Activated CD4-positive, alpha-beta T cell treated with anti-CD3 and anti-CD28 coated beads, Interleukin-2, amount 50 U/mL, for 16 hours (primary cell): Measurements from ENCODE around the gene CGB7.
A peak's percentile ranks its signal among the peaks of the same experiment; 100 is the strongest.

Source experiments
- DNase-seq: peaks from one replicate; pipeline ENCODE4 v3.0.0-alpha.2; 2020

CGB7 gene

DNA sequence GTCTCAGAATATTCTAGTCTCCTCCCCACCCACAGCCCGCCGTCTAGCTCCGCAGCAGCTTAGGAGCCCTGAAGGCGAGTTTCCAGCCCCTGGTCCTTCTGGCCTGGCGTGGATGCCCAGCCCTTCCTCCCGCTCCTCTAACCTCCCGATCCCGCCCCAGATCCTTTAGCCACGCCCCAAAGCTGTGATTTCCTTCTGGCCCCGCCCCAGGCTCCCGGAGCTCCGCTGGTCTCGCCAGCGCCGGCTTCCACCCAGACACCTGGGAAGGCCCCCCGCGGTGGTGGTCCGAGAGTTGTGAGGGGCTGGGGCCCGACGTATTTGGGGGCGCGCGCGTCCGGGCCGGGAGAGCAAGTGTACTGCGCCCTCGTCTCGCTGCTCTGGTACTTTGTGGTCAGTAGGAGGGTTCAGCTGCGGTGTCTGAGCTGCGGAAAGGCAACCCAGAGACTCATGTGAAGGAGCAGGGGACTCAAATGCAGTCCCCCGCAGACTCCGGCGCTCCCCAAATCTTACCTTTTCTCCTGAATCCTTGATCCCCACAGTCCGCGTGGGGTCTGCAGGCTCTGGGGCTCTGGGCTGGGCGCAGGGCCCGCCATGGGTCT is at the start of gene CGB7:
Gene CGB7, minus strand, starts transcription at position 114 of the 599 bp plus-strand sequence. CDS start 2,374 bp downstream, outside the sequence.
- peak; percentile 32 for DNase-seq

DNA sequence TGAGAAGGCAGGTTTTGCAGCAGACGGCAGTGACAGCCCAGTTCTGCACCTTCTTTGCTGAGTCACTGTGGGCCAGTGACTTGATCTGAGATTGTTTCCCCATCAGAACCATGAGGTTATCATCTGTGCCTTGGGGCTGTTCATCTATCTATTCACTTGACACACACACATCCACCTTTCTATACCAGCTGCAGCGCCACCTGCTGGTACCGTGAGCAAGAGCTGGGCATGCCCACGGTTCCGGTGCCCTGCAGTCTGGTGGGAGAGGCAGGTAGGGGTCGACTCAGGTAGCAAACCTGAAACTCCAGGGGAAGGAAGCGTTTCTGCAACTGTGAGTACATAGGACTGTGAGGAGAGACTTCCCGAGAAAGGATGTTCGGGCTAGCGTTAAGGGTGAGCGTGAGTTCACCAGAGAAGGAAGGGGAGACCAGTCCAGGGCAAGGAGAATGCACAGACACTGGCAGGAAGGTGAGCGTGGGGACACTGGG is 49.1 kb upstream of the CGB7 start:
- peak; percentile 60 for DNase-seq

DNA sequence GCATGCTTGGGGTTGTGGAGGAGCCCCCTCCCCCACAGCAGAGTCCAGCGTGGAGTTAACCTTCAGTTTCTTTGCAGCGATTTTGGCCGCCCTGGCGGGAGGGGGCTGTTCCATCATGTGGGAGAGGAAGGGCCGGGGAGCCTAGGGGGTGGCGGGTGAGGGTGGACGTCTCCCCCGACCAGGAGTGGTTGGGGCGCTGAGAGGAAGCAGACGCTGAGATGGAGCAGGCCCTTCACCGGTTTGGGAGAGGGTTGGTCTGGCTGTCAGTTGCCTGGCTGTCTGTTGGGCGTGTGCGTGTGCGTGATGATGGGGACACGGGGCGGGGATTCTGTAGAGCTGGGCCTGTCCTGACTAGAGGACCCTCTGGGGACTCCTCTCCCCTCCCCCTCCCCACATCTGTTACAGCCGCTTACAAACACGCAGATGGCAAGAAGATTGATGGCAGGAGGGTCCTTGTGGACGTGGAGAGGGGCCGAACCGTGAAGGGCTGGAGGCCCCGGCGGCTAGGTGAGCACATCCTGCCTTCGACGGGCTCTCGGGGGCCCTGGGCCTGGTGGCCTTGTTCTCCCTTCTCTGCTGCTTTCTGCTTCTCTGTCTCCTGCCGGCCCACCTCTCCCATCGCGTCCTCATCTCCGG is 46.8 kb upstream of the CGB7 start:
- DNase-seq: no peak

DNA sequence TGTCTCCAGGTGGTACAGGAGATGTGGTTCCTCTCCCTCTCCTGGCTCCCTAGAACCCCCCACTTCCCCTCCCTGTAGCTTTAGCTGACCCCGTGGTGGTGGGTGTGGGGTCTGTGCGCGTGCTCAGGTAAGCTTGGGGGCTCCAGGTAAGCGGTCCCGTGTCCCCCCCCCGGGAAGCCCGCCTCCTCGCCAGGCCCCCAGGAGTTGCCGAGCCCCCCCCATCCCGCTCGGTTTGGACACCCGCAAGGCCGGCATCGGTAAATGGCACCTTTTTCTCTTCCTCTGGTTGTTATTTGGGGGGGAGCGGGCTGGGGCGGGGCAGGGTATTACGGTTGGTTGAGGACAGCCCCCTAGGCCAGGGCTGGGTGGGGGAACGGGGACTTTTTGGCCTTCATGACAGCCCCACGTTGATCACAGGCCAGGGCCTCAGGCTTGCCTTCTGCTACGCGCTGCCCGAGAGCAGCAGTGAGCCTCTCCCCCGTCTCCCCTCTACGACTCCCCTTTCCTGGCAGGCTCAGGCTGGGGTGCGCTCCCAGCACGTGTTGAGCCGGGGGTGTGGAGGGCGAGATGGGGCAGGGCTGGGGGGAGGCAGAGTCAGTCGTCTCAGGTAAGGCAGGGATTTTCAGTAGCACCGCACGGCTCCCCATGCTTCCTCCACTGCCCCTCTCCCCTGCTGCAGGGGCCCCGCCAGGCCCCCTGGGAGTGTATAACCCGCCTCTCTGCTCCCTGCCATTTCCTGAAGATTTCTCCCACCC is 46.0 kb upstream of the CGB7 start:
- DNase-seq: no peak

DNA sequence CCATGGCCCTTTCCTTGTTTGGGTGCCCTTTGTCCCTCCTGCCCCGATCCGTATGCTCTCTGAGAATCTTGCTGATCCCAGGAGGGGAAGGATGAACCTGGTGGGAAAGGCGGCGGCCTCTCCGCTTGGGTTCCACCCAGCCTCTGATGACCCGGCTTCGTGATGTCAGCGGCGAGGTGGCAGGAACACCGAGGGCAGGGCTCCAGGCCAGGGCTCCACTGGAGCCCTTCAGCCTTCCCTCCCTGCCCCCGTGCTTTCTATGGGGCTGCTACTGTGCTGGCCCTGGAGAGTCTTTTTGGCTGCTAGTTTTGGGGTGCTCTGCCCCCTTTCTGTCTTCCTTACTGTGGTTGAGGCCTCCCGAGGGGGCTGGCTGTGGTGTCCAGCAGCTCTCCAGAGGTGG is 44.8 kb upstream of the CGB7 start:
- DNase-seq: no peak

DNA sequence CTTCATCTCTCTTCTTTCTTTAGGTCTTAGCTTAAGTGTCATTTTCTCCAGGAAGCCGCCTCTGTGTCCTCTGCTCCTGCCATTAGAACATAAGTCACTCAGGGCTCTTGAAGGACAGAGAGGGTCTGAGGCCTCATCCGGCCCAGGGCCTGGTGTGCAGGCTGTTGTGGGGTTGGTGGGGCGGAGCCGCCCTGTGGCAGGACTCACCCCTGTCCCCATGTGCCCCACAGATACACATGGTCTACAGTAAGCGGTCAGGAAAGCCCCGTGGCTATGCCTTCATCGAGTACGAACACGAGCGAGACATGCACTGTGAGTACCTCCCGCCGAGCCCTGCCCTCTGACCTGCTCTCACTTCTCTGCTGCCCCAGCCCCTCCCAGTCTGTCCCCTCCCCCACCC is 43.6 kb upstream of the CGB7 start:
- DNase-seq: no peak

DNA sequence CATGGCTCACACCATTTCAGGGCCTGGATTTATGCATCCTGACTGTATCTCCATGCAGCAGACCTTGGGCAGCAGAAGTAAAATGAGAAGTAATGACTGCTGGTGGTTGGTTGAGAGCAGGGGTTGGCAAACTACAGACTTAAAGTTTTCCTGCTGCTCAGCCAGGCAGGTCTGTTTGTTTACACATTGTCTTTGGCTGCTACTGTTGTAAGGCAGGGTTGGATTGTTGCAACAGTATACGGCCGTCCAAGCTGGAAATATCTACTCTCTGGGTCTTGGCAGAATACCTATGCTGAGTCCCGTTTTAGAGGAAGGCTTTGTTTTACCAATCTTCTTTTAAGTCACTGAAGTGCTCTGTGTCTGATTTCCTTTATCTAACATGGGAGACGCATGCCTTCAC is 41.2 kb upstream of the CGB7 start:
- DNase-seq: no peak

DNA sequence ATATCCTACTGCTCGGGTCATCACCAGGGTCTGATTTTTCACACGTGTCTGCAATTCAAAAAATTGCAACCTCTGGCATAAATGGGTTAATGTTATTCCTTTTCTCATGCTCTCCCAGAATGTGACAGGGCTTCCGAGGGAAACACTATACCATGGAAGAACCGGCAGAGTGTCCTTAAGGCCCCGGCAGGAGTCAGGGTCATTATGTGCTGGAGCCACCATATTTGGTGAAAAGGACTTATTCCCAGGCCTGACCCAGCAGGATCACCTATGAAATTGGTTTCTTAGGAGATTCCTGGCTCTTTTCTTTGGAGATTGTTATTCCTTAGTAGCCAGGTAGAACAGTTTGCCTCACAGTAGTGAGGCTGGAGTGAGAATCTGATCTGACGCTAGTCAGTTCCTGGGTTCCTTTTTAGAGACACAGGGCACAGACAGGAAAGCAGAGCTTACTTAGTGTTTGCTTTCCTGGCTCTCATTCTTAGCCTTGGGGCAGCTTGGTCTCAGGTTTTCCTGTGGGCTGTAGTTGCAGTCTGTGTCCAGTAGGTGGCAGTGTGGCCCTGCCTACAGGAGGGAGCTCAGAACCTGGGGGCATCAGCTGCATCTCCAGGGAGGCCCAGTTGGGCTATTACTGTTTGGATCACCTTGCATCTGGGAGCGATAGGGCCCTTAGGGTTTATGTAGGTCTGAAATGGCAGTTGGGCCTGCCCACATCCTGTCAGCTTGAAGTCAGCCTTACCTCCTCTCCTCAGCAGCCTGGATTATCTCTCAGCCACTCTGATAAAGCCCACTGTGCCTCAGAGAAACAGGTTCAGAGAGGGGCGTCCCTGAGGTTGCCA is 40.1 kb upstream of the CGB7 start:
- peak; percentile 80 for DNase-seq

DNA sequence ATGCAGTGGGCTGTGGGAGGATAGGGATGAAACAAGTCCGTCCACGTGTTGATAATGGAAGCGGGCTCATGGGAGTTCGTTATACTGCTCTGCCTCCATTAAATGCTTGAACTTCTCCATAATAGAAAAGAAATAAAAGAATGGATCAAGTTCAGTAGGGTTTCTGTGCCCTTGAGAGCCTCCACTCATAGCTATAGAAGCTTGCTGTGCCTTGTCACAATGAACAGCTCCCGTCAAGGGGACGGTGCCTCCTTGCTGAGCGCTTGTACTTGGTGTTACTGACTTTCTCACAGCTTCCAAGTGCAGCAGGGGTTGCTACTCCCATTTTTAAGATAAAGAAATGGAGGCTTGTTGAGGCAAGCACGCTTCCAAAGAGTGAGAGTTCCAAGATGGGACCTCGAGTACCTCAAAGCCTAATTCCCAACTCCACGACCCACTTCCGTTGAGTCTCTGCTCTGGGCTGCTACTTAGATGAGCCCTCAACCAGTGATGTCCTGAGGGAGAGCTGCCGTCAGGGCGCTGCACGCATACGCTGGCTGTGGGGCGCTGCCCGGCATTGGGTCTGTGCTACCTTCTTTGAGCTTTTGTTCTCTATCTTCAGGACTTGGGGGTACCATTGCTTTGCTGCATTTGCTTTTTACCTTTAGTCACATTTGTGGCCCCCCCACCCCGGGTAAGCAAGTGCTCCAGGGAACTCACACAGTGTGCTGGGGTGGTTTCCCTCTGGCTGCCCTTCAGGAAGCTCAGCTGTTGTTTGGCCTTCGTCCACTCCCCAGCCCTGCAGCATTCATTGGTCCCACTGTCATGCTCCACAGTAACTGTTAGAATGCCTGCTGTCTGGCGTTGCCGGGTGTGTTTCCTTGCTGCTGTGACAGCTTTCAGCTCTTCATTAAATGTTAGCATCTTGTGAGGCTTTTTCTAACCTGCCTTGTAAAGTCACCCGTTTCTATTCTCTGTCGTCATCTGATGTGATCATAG is 37.2 kb upstream of the CGB7 start:
- DNase-seq: no peak

DNA sequence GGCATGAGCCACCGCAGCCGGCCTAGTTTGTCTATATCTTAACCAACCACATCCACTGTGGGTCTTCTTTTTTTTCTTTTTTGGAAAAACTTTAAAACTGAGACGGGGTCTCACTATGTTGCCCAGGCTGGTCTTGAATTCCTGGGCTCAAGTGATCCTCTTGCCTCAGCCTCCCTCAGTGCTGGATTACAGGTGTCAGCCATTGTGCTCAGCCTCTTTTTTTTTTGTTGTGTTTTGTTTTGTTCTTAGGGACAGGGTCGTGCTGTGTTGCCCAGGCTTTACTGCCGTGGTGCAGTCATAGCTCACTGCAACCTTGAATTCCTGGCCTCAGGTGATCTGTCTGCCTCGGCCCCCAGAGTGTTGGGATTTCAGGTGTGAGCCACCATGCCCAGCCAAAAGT is 35.1 kb upstream of the CGB7 start:
- no peak for DNase-seq

DNA sequence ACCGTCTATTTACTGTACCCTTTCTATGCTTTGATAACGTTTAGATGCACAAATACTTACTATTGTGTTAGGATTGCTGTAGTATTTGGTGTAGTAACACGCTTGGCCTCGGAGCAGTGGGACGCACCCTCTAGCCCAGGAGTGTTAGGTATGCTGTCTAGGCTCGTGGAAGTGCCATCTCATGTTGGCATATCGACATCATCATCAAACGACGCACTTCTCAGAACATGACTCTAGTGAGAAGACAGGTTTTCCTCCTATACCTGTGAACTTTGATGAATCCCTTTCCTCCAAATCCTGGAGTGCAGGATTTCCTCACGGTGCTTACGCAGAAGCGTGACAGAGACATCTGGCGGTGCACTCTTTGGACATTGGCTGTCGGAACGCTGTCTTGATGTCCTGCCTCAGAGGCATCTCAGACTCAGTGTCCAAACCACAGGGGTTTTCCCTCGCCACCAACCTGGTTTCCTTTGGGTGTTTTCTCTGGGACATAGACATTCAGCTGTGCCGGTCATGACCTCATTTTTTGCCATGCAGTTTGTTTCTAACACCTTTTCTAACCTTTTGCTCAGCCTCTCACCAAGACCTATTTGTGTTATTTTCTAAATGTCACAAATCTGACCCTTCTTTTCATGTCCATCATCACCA is 34.0 kb upstream of the CGB7 start:
- peak; percentile 24 for DNase-seq

DNA sequence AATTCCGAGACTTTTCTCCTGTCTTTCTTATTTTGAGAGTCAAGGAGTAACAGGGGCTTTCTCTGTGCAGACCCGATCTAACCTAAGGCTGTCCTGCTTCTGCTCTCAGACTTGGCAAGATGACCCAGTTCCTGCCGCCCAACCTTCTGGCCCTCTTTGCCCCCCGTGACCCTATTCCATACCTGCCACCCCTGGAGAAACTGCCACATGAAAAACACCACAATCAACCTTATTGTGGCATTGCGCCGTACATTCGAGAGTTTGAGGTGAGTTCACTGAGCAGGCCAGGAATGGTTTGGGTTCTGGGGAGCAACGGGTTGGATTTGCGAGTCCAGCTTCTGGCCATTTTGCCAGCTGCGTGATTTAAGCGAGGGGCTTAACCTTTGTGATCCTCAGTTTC is 28.7 kb upstream of the CGB7 start:
- no peak for DNase-seq

DNA sequence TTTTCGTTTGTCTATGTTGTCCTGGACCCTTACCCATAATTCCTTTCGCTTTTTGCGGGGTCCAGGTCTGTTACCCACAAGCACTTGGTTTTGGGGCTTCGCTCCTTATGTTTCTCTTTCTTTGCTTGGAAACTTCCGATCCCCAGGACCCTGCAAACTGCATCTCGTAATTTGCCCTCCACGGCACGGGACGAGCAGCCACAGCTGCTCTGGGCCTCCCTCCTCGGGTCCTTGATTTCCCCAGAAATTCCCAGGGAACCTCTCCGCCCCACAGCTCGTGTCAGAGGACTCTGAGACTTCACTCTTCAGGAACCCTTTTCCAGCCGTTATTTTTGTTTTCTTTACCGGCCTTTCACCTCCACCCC is 28.3 kb upstream of the CGB7 start:
- no peak for DNase-seq

DNA sequence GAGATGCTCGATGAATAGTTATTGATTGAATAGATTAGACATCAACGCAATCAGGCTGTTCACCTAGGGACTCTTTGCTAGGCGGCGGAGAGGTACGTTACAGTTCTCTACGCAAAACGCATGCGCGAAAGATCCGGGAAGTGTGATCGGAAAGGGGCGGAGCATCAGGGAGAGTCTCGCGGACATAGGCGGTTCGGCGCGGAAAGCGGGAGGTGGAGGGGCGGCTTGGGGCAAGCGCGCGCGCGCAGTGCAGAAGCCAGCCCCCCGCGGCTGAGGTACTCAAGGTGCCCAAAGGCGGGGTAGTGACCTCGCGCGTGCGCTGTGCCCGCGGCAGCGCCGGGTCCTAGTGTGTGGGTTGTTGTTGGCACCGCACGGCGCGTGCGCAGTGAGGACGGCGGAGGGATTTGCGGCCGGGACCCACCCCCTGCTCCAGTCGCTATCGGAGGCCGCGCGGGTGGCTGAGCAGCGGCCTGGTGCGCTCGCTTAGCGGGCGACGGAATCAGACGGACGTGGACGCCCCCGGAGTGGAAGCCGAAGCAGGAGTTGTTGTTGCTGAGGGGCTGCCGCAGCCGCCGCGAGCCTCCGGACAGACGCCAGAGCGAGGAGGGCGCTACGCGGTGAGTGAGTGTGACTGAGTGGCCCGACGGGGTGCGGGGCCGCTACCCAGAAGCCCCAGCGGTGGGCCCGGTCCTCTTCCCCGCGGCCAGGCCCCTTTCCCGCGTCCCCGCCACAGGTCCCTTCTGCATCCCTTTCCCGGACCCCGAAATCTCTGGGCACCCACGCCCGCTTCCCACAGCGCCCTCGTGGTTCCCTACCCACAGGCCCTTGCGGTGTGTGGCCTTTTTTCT is 27.7 kb upstream of the CGB7 start, which contains the start of gene SNRNP70:
Gene SNRNP70, plus strand, starts transcription at position 432 of the 848 bp plus-strand sequence. CDS start 964 bp downstream, outside the sequence.
- DNase-seq: peak; percentile 100

DNA sequence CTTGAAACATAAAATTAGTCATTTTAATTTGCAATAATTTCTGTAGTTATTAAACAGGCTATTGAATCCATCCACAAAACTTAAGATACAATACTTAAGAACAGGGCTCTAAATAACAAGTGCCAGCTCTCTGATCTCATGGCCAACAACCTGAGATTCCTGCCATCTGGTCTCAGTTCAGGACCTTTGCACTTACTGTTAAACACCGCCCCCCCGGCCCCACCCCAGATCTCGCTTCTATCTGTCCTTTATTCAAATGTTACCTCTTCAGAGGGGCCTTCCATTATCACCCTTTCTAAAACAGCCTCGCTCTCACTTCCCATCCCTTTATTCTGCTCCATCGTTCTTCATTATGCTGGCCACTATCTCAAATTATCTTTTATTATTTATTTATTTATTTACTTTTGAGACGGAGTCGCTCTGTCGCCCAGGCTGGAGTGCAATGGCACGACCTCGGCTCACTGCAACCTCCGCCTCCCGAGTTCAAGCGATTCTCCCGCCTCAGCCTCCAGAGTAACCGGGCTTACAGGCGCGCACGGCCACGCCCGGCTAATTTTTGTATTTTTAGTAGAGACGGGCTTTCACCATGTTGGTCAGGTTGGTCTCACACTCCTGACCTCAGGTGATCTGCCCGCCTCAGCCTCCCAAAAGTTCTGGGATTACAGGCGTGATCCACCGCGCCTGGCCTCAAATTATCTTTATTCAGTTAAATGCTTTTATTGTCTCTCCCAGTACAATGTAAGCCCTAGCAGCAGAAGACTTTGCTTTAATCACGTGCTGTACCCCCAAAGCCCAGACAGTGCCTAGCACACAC is 26.9 kb upstream of the CGB7 start:
- DNase-seq: no peak

DNA sequence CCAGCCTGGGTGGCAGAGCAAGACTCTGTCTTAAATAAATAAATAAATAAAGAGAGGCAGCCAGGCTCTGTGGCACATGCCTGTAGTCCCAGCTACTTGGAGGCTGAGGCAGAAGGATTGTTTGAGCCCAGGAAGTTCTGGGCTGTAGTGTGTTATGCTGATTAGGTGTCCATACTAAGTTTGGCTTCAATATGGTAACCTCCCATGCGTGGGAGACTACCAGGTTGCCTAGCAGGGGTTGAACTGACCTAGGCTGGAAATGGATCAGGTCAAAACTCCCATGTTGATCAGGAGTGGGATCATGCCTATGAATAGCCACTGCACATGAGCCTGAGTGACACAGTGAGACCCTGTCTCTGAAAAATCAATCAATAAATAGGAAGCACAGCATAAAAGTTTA is 23.7 kb upstream of the CGB7 start:
- no peak for DNase-seq

DNA sequence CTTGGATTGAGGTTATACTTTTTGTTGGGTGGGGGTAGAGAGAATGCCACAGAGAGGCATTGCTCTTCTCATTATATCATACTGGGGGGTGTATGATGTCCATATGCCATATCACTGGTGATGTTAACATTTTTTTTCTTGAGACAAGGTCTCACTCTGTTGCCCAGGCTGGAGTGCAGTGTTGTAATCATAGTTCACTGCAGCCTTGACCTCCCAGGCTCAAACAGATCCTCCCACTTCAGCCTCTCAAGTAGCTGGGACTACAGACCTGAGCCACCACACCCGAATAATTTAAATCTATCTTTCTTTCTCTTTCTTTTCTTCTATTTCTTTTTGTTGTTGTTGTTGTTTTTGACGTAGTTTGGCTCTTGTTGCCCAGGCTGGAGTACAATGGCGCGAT is 22.8 kb upstream of the CGB7 start:
- no peak for DNase-seq

DNA sequence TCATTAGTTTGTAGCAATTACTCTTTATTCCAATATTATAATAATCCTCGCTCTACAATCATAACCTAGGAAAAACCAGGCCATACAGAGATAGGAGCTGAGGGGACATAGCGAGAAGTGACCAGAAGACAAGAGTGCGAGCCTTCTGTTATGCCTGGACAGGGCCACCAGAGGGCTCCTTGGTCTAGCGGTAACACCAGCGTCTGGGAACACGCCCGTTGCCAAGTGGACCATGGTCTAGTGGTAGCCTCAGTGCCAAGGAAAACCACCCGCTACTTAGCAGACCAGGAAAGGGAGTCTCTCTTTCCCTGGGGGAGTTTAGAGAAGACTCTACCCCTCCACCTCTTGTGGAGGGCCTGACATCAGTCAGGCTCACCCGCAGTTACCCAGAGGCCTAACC is 17.3 kb upstream of the CGB7 start:
- DNase-seq: peak; percentile 30
